ENCODE measurements around the gene SFTA2. TPM values are rescaled to one million over a fixed set of nuclear protein-coding genes. Genes with fewer than 3 reads are reported as not detected.

SFTA2 gene
- total and polyA plus RNA-seq, 4 donors = 65.4 to 2,392 (median 573) TPM

DNA sequence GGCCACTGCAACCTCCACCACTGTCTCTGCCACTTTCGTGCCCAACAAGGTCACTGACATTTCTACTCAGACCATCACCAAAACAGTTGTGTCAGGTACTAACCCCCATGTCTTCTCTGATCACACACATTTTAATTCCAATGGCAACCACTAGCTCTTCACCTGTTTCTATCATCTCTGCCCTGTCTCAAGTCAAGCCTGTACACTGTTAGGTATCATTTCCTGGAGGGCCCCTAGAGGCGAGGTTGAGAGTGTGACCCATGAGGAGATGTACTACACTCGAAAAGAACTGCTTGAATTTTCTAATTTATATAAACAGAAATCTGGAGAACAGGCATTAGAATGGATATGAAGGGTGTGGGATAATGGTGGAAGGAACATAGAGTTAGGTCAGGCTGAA is 34.2 kb upstream of the SFTA2 start:
- no peaks in the 10 kb centered on the region for H3K36me3 ChIP-seq (ENCODE audit: control insufficient read depth in 4 of 4, insufficient read depth in 4 of 4, low read length in 4 of 4)
- peaks cover 0 to 4% (median 0%) of the 10 kb centered on the region in 4 donors for H3K9me3 ChIP-seq (ENCODE audit: control insufficient read depth in 4 of 4, insufficient read depth in 3 of 4, low read length in 3 of 4)
- ATAC-seq (ENCODE audit: insufficient read depth, low FRiP score) (no peak), DNase-seq (no peak)
- peaks cover 0 to 3% (median 0%) of the 10 kb centered on the region in 3 donors for H3K27me3 ChIP-seq (ENCODE audit: control insufficient read depth in 3 of 3, insufficient read depth in 3 of 3, low read length in 2 of 3)
- H3K4me3 ChIP-seq = no peak overlapping the region
- WGBS, 2 donors = 62 to 79% methylated on average over 3 of the region's 3 CpGs
- H3K27ac ChIP-seq (ENCODE audit: low read depth in 1 of 2, low read length in 1 of 2) = no peak overlapping the region
- no peaks in the 10 kb centered on the region for H3K4me1 ChIP-seq (ENCODE audit: control insufficient read depth in 5 of 5, insufficient read depth in 5 of 5, low read length in 5 of 5)
- no peak overlapping the region for H3K9ac ChIP-seq (ENCODE audit: insufficient read depth in 1 of 2, low read length in 2 of 2)
- no peak for TF ChIP-seq CTCF (IDR thresholded peaks at IDR 0.05; ENCODE audit: control extremely low read depth, extremely low read depth)

GRCh38 chr6:30965140-30965601 is 33.2 kb upstream of the SFTA2 start:
- no peak for DNase-seq
- Histone ChIP-seq H3K9me3 (ENCODE audit: control insufficient read depth in 4 of 4, insufficient read depth in 3 of 4, low read length in 3 of 4) (peaks cover 0 to 4% (median 0%) of the 10 kb centered on the region in 4 donors), H3K27me3 (ENCODE audit: control insufficient read depth in 3 of 3, insufficient read depth in 3 of 3, low read length in 2 of 3) (peaks cover 0 to 3% (median 0%) of the 10 kb centered on the region in 3 donors), H3K4me3 (no peak overlapping the region), H3K9ac (ENCODE audit: insufficient read depth in 1 of 2, low read length in 2 of 2) (no peak overlapping the region), H3K4me1 (ENCODE audit: control insufficient read depth in 5 of 5, insufficient read depth in 5 of 5, low read length in 5 of 5) (no peaks in the 10 kb centered on the region), H3K36me3 (ENCODE audit: control insufficient read depth in 4 of 4, insufficient read depth in 4 of 4, low read length in 4 of 4) (no peaks in the 10 kb centered on the region), H3K27ac (ENCODE audit: low read depth in 1 of 2, low read length in 1 of 2) (no peak overlapping the region)
- TF ChIP-seq CTCF (IDR thresholded peaks at IDR 0.05; ENCODE audit: control extremely low read depth, extremely low read depth) = no peak
- WGBS, 2 donors = 82 to 92% methylated on average over 5 of the region's 5 CpGs
- ATAC-seq (ENCODE audit: insufficient read depth, low FRiP score) = no peak

- peaks cover 0 to 3% (median 2%) of the 10 kb centered on the region in 3 donors for H3K27me3 ChIP-seq (ENCODE audit: control insufficient read depth in 3 of 3, insufficient read depth in 3 of 3, low read length in 2 of 3)
- H3K36me3 ChIP-seq (ENCODE audit: control insufficient read depth in 4 of 4, insufficient read depth in 4 of 4, low read length in 4 of 4) = no peaks in the 10 kb centered on the region
- H3K9me3 ChIP-seq (ENCODE audit: control insufficient read depth in 4 of 4, insufficient read depth in 3 of 4, low read length in 3 of 4) = peaks cover 0 to 4% (median 0%) of the 10 kb centered on the region in 4 donors
- ATAC-seq (ENCODE audit: insufficient read depth, low FRiP score) (no peak), DNase-seq (no peak)
- no peak for TF ChIP-seq CTCF (IDR thresholded peaks at IDR 0.05; ENCODE audit: control extremely low read depth, extremely low read depth)
- H3K27ac ChIP-seq (ENCODE audit: low read depth in 1 of 2, low read length in 1 of 2) = no peak overlapping the region
- no peak overlapping the region for H3K9ac ChIP-seq (ENCODE audit: insufficient read depth in 1 of 2, low read length in 2 of 2)
- WGBS, 2 donors = 78 to 86% methylated on average over 4 of the region's 4 CpGs
- H3K4me3 ChIP-seq = no peak overlapping the region
- no peaks in the 10 kb centered on the region for H3K4me1 ChIP-seq (ENCODE audit: control insufficient read depth in 5 of 5, insufficient read depth in 5 of 5, low read length in 5 of 5)
Observed at GRCh38 chr6:30964075-30964474, 32.1 kb upstream of the SFTA2 start.

DNA sequence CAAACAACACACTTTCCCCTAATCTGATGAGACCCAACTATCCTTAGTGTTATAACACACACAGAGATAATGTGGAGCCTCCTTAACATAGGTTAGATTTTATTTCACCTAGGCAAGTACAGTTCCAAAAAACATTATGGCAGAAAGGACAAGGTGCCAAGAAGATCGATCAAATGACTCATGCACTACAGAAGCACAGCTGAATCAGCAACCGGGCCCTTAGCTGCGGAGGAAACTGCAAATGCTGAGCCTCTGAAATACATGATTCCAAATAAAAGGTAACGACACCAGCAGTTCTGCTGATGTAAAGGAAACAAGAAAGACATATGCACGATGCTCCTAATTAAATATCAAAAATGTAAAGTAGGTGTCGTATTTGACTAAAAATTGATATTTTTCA is 31.7 kb upstream of the SFTA2 start:
- Histone ChIP-seq H3K9me3 (ENCODE audit: control insufficient read depth in 4 of 4, insufficient read depth in 3 of 4, low read length in 3 of 4) (peaks cover 0 to 4% (median 0%) of the 10 kb centered on the region in 4 donors), H3K4me1 (ENCODE audit: control insufficient read depth in 5 of 5, insufficient read depth in 5 of 5, low read length in 5 of 5) (no peaks in the 10 kb centered on the region), H3K27ac (ENCODE audit: low read depth in 1 of 2, low read length in 1 of 2) (no peak overlapping the region), H3K27me3 (ENCODE audit: control insufficient read depth in 3 of 3, insufficient read depth in 3 of 3, low read length in 2 of 3) (peaks cover 0 to 3% (median 2%) of the 10 kb centered on the region in 3 donors), H3K36me3 (ENCODE audit: control insufficient read depth in 4 of 4, insufficient read depth in 4 of 4, low read length in 4 of 4) (no peaks in the 10 kb centered on the region), H3K9ac (ENCODE audit: insufficient read depth in 1 of 2, low read length in 2 of 2) (no peak overlapping the region), H3K4me3 (no peak overlapping the region)
- ATAC-seq (ENCODE audit: insufficient read depth, low FRiP score) = no peak
- no peak for TF ChIP-seq CTCF (IDR thresholded peaks at IDR 0.05; ENCODE audit: control extremely low read depth, extremely low read depth)
- WGBS, 2 donors = 79 to 93% methylated on average over 6 of the region's 6 CpGs
- no peak for DNase-seq

Measured in lung (tissue), 12 donors.